SK-MEL-5 (cell line): Measurements from ENCODE around the gene NEUROD2. TPM values are rescaled to one million over a fixed set of nuclear protein-coding genes. Genes with fewer than 3 reads are reported as not detected.

ENCODE experiments used
- DNase-seq: peaks from one replicate; pipeline ENCODE4 v3.0.0-alpha.2; 2016; ENCODE audit warnings: low read depth, low spot score
- in situ Hi-C: cut with HindIII; loops from 2 replicates; pipeline ENCODE4 v1.10.0; 2016; ENCODE audit warnings: low sequenced_read_pairs, high pct_unique_total_duplicates, low pct_unique_long_range_greater_than_20kb
- total RNA-seq: library from RNA; depleted of rRNA; stranded (reverse); fragments of >200 nt; shearing (Covaris generic); gene quantifications from 2 replicates; pipeline ENCODE4 v1.2.3, GENCODE V29; 2014

Gene NEUROD2
- total RNA-seq, 1 experiment from 2014 or later = not detected

DNA sequence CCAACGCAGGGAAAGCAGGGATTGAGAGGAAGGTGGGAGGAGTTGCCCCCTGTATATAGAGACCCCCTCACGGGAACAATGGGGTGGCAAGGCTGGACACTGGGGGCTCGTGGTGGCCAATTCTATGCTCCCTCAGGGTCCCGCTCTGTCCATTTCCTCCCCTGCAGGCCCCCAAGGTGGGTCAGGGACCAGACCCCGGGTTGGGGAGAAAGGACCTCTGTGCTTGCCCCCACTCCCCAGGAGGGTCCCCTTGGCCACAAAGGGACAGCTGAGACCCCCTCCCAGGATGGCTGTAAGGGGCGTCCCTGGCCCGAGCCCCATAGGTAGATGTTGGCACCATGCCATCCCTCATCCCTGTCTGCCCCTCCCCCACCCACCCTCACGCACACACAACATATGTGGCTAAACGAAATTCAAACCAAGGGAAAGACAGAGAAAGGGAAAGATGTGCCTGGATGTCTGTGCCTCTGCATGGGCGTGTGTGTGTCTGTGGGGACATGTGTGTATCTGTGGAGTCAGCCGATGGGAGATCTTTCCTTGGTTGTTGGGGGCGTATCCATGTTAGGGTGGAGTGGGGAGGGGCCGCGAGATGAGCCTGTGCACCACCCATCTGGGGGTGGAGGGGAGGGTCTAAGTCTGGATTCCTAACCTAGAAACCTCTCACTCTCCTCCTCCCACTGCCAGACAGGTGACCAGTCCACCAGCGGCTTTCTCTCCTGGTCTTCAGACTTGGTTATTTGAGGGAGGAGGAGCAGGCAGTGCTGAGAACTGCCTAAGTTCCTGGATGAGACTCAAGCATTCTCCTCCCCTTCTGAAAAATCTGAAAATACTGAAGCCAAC lies 642 bp upstream of the NEUROD2 start:
- in situ Hi-C loops = no loop called here
- no peak for DNase-seq

DNA sequence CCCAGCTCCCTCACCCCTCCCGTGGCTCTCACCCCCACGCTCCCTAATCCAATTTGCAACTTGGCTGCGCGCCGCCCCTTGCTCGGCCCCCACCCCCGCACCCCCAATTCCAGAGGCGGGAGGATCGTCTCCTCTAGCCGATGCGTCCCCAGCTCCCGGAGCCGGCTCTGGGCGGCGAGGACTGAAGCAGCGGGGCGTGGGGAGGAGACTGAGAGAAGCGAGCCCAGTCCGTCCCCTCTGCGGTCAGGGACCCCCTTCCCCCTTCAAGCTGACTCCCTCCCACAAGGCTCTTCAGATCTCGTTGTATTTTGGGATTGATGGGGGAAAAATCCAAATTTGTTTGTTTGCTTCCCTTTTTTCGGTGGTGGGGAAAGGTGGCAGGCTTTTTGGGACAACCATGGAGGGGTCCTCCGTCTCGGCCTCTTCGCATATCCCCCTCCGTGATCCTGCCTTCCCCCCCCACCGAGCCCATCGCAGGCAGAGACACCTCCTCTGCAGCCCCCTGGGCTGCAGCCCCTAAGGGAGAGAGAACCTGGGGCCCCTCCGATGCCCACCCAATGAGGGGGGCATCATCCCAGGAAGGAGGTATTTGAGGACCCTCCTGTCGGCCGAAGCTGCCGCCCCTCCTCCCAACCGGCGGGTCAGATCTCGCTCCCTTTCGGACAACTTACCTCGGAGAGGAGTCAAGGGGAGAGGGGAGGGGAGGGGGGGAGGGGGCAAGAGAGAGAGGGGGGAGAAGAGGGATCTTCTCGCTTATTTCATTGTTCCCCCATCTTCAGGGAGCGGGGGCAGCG lies 466 bp downstream of the NEUROD2 start:
- DNase-seq = no peak
- in situ Hi-C loops = no loop called here

DNA sequence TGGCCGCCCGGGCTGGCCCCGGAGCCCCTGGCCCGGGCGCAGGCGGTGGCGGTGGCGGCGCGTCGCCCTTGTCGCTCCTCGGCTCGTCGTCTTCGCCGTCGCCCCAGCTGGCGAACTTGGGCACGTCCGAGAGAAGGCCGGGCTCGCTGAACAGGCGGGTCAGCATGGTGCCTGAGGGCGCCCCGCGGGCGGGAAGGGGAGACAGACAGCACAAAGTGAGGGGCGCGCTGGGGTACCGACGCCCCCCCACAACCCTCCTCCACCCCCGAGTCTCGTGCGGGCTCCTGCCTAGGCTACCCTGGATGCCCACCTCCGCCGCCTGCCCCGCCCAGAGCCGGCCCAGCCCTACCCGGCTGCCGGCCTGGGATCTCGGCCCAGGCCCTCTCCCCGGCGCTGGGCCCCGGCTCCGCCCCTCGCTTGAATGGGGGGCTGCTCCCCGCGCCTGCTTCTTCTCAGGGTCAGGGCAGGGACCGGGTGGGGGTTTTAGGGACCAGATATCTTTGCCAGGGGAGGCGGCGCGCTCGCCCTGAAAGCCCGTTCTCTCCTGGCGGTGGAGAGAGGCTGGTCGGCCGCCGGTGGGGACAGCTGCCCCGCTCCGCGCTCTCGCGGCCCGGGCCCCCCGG lies 1.2 kb downstream of the NEUROD2 start:
- in situ Hi-C loops = no loop called here
- DNase-seq = no peak

- DNase-seq = no peak
- in situ Hi-C loops = no loop called here
Measured at GRCh38 chr17:39605492-39606433, 2.0 kb downstream of the NEUROD2 start.

DNA sequence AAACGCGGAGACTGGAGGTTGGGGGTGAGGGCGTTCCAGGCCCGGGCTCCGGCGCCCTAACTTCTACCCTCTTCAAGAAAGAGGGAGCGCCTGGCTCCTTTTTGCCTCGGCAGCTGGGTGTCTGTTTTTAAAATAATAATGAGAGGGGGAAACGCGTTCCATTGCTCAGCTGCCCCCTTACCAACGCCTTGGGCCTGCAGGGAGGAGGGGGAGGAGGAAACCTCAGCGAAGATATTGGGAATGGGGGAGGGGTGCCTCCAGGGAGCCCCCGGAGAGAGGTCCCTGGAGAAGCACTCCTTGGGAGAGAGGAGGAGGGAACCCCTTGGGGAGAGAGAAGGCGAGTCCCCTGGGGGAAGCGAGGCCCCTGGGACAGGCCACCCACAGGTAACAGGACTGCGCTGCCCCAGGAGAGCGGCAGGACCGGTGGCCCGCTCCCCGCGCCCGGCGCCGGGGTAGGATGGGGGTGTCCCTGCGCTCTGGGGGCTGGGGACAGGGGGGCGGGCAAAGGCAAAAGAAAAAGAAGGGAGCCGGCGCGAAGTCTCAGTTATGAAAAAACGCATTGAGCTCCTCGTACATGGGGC lies 2.7 kb downstream of the NEUROD2 start:
- in situ Hi-C loops = no loop called here
- no peak for DNase-seq

DNA sequence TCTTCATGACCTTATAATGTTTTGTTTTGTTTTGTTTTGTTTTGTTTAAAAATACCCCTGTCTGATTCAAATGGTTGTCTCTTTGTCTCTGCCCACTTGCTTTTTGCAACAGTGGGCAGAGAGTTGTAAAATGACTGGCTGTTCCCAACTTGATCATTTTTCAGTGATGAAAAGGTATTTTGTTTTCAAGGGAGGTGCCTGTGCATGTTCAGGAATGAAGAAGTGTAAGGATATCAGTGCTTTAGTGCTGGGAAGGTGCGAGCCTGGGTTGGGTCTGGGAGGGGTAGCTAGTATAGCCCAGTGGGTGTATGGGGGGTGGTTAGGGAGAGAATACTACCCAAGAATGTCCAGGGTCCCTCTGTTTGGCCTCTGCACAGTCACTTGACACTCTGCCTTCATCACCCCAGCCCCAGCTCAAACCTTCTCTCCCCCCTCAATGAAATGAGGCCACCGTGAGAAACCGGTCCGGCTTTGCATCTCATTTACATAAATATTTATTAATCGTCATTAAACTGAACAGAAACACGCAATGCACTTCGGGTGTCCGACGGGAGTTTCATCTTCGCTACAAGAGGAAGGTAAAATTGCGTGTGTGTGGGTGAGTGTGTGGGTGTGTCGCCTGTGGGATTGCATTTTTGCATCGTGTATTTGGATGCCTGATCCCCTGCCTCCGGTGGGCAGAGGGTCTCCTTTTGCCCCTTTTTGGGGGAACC lies 4.3 kb downstream of the NEUROD2 start:
- in situ Hi-C loops = no loop called here
- DNase-seq = no peak

DNA sequence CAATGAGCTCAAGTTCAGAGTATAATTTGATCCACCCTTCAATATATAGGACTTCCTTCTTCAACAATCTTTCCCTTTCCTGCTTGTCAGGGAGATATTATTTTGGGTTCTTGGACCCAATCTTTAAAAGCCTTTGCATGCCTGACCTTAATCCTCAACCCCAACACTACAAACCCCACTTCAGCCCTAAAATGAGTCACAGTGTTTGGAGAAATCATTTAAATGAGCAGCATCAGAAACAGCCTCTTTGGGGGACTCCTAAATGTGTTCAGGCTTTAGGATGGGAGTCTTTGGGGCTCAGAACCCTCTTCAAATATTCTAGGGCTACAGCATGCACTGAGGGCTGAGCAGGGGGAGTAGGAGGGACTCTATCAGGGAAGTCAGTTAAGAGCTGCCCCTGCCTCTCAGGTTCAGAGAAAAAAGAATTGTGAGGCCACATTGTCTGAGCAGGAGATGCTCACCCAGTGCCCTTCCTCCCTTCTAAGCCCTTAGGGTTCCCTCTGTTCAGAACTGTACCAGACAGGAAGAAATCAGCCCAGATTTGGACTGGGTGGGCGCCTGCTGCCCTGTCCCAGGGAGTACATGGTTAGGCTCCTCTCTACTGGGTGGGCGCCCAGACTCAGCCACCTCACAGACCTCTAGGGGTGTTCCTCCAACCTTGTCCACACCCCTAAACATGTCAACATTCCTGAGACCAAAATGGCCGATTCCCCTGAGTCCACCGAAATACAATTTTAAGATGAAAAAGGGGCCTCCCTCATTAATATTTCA lies 5.0 kb downstream of the NEUROD2 start:
- in situ Hi-C loops = no loop called here
- DNase-seq = no peak

- in situ Hi-C loops = no loop called here
- no peak for DNase-seq
Measured at GRCh38 chr17:39601758-39602532, 5.8 kb downstream of the NEUROD2 start.

DNA sequence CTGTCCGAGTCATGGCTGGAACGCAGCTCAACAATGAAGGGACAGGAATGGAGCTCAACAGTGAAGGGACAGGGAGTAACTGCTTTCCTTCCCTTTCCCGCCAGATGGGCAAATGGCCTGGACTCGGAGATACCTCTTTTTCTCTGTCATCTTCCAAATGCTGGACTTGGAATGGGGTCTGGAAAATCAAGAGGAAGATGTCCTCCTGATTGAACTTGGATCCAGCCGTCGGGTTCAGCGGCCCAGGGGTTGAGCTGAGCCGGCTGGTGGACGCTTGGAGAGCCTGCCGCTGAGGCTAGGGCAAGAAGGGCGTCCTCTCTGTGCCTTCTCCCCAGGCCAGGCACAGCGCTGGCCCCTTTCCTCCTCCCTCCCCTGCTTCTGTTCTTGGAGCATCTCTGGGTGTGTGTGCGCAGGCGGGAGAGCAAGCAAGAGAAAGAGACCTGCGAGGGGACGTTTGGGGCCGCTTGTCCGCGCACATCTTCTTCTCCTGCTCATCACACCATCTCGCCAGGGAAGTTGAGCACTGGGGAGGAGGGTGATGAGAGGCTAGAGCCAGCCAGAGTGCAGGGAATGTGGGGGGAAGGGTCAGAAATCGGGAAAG lies 6.6 kb downstream of the NEUROD2 start:
- no peak for DNase-seq
- in situ Hi-C loops = no loop called here

GRCh38 chr17:39600288-39600996 lies 7.3 kb downstream of the NEUROD2 start:
- no peak for DNase-seq
- in situ Hi-C loops = no loop called here

DNA sequence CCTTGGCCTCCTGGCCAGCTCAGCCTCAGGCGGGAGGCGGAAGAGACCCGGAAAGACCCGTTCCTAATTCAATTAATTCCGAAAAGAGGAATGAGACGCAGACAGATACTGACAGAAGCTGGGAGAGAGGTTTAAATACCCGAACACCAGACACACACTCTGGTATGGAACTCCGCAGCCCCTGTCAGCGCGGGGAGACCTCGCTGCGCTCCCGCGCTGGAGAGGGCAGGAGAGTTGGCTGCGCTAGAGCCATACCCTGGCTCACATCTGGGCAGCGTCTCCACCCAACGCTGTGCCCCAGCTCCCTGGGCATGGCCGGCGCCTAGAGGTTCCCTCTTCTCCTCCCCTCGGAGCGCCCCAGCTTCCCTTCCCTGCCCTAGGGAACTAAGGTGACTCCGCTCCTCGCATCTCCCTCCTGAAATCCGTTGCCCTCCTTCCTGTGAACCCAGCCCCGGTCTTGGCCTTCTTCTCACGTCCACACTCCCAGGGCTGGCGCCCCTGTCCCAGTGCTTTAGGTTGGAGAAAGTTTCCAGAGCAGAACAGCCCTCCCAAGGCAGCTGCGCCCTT lies 8.0 kb downstream of the NEUROD2 start:
- in situ Hi-C loops = no loop called here
- DNase-seq = no peak

- in situ Hi-C loops = no loop called here
- DNase-seq = no peak
Measured at GRCh38 chr17:39599004-39599664, 8.6 kb downstream of the NEUROD2 start.

- in situ Hi-C loops = no loop called here
- no peak for DNase-seq
Measured at GRCh38 chr17:39598630-39599003, 9.1 kb downstream of the NEUROD2 start.

DNA sequence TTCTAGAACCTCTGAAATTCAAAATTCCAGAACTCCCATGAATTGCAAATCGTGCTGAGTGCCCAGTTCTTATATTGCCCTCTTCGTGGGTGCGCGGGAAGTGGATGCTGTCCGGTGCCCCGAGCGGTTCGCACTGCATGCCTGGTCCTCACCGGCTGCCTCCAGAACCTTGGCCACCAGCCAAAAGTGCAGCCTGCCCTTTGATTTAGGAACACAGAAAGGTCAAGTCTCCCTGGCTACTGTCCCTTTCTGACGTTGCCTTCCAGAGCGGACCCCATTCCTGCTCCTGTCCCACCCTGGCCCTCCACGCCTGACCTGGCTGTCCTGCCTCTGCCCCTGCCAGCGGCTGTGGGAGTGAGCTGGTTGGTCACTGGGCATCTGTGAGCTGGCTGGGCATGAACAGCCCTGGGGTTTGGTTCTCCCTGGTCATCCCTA lies 9.7 kb downstream of the NEUROD2 start:
- DNase-seq = no peak
- in situ Hi-C loops = no loop called here
